Activated CD4-positive, CD25-positive, alpha-beta regulatory T cell treated with anti-CD3 and anti-CD28 coated beads, Interleukin-2, amount 50 U/mL, for 16 hours (primary cell): Measurements from ENCODE around the gene LCAT.
"Not testable (repeated sequence)": the region's sequence is repeated elsewhere in the genome, so short reads cannot be mapped to it uniquely, and the experiment has no call there.

Experiments
- DNase-seq: peaks from one replicate; pipeline ENCODE4 v3.0.0-alpha.2; 2020; ENCODE audit warnings: low read depth, low spot score

The LCAT gene, protein sequence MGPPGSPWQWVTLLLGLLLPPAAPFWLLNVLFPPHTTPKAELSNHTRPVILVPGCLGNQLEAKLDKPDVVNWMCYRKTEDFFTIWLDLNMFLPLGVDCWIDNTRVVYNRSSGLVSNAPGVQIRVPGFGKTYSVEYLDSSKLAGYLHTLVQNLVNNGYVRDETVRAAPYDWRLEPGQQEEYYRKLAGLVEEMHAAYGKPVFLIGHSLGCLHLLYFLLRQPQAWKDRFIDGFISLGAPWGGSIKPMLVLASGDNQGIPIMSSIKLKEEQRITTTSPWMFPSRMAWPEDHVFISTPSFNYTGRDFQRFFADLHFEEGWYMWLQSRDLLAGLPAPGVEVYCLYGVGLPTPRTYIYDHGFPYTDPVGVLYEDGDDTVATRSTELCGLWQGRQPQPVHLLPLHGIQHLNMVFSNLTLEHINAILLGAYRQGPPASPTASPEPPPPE

DNA sequence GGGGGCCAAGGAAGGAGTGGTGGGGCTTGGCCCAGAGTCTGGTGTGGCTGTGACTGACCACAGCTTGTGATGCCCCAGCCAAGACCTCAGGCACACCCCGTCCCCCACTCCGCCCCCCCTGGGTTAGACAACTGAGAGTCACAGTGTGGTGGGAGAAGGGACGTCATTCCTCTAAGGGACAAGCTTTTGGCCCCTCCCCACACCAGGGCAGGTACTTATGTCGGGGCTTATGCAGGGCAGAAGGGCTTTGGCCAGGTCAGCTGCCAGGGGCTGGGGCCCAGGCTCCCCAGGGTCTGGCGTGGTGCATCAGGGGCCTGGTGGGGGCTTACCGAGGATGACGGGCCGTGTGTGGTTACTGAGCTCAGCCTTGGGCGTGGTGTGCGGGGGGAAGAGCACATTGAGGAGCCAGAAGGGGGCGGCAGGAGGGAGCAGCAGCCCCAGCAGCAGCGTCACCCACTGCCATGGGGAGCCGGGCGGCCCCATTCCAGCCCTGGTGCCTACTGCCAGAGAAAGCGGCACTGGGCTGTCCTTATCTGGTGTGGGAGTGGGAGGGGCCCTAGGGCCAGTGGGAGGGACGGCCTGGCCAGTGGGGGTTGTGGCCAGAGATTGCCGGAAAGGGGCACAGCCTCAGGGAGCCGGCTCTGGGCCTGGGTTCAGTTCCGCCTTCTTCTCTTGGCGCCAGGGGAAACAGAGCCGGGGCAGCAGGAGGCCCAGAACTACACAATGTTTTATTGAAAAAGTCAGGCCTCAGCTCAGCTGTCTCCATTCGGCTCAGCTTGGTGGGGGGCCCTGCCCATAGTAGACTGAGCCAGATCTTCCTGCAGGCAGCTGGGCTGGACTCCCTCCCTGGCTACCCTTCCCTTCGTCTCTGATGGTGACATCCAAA is at the start of gene LCAT:
TSS of gene LCAT (minus strand) at position 502 of the 886 bp plus-strand sequence. CDS start at position 483, 19 bp downstream.
- no peak for DNase-seq

DNA sequence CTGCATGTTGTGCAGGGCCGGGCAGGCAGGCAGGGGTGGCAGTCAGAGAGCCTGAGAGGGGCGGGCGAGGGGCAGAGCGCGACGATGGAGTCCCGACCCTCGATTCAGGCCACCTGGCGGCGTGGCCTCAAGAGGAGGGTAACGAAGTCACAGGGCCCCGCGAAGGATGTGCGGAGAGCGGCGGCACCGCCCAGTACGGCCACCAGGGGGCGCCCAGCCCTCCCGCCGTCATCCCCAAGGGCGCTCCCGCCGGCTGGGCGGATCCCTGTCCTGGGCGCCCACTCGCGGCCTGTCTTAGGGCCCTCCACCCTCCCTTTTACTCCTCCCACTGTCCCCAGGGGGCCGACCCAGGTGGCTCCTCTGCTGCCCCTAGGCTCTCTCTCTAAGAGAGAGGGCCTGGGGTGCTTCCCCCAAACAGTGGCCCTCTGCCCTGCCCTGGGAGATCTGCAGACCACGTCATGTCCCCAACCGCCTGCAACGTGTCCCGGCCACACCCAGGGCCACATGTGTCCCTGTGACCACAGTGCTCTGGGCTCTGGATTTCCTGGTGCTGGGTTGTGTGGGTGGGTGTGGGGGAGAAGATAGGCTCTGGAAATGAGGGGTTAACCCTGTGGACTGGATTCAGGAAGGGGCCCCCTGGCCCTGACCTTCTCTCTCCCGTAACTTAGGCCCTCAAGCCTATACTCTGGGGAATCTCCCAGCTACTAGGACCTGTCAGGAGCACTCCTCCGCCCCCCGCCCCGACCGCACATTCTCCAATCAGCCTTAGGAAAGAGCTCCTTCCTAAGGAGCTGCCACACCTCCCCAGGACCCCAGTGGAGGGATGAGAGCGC is 49.5 kb upstream of the LCAT start:
- peak; percentile 61 for DNase-seq

DNA sequence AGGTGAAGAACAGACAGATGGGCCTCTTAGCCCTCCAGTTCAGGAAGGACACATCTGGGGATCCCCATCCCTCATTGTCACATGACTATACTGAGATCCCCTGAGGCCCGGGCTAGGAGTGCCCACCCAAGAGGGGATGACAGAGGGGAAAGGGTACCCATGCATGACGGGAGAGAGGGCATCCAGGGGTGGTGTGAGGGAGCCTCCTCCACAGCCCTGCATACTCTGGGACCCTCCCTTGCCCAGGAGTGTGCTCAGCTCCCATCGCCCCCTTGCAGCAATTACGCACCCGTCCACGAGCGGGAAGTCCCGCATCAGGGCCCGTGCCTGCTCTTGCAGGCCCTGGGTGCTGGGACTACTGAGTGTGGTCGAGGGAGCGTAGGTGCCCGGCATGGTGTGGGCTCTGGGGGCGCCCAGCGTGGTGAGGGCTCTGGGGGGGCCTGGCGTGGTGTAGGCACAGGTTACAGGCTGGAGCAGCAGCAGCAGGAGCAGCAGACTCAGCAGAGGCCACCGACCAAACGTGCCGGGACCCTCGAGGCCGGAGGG is 48.8 kb upstream of the LCAT start:
- no peak for DNase-seq

DNA sequence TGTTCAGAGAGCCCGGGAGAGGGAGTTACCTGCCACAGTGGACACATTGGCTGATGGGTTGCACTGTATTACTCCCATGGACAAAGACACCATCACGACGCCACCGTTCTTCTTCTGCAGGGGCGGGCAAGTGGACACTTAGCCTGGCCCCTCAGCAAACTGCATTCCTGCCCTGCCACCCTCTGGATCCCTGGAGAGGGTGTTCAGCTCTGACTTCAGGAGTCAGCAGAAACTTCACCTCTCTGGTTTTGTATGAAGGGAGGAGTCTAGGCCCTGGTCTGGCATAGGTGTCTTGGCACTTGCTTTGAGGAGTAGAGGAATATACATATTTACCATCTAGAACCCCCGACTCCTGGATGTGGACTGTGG is 46.1 kb upstream of the LCAT start:
- DNase-seq = no peak

DNA sequence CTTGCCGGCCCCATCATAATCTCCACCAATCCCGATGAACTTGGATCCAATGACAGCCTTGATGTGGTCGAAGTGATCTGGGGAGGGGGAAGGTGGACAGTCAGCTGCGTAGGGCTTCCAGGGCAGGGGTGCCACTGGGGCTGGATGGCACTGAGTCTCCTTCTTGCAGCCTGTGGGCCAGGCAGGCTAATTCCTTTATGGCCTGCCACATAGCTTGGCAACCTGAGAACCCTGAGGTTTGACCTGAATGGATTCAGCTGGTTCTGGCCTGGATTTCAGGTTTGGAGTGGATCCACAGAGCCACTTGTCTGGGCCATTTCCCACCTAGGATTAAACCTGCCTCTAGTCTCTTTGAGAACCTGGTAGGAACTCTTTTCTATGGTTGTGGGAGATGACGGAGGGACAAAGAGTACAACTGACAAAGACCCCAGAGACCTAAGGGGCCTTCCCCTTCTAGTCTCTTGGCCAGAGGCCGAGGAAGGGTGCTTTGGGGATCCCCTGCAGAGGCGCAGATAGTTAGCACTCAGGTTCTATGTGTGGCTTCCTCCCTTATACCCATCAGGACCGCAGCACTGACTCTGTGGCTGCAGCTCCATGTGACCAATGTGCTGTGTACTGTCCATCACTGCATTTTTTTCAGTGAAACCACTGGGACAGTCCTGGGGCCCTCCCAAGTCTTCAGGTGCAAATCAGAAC is 45.5 kb upstream of the LCAT start:
- no peak for DNase-seq

DNA sequence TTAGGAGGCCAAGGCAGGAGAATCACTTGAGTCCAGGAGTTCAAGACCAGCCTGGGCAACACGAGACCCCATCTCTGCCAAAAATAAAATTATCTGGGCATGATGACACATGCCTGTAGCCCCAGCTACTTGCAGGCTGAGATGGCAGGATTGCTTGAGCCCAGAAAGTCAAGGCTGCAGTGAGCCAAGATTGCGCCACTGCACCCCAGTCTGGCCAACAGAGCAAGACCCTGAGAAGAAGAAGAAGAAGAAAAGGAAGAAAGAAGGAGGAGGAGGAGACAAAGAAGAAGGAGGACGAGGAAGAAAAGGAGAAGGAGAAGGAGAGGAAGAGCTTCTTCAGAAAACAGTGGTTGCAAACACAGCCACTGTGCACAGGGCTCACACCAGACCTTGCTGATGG is 44.8 kb upstream of the LCAT start:
- no peak for DNase-seq

DNA sequence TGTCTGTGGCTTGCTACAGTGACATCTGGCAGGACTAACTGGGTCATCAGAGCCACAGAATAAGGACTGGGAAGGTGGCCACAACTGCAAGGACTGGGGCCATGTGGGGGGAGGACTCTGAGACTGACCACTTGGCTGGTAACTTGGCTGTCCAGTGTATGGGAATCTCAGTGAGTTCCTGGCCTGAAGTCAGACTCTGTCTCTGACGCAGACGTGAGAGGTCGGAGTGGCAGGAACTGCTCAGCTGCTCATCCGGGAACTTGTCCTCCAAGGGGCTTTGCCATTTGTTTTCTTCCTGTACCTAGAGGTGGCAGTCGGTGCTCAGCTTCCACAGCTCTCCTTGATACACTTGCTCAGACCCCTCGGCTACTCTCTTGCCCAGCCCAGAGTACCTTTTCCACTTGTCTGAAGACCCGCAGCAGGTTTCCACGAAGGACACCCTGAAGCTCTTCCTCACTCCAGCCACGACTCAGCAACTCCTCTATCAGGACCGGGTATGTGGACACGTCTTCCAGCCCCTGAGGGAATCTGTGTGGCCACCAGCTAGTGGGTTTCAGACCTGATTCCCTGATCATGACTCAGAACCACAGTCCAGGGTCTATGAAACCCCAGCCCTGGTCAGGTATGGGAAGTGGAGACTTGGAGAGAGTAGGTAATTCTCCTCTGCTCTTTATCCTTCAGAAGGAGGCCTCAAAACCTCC is 43.7 kb upstream of the LCAT start:
- no peak for DNase-seq

DNA sequence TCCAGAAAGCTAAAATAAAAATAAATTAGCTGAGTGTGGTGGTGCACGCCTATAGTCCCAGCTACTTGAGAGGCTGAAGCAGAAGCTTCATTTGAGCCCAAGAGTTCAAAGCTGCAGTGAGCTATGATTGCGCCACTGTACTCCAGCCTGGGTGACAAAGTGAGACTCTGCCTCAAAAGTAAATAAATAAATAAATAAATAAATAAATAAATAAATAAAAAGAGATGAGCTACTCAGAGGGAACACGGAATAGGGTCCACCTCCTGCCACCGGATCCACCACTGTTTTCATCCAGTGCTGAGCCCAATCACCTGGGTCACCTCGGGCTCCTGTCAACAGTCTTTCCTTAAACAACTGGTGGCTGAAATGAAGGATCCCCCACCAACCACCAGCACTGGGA is 43.0 kb upstream of the LCAT start:
- no peak for DNase-seq

DNA sequence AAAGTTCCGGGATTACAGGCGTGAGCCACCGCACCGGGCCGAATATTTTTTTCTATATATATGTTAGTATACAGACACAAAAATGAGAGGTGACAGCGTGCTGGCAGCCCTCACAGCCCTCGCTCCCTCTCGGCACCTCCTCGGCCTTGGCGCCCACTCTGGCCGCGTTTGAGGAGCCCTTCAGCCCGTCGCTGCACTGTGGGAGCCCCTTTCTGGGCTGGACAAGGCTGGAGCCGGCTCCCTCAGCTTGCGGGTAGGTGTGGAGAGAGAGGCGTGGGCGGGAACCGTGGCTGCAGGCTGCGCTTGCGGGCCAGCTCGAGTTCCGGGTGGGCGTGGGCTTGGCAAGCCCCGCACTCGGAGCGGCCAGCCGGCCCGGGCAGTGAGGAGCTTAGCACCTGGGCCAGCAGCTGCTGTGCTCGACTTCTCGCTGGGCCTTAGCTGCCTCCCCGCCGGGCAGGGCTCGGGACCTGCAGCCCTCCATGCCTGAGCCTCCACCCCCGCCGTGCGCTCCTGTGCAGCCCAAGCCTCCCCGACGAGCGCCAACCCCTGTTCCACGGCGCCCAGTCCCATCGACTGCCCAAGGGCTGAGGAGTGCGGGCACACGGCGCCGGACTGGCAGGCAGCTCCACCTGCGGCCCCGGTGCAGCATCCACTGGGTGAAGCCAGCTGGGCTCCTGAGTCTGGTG is 38.2 kb upstream of the LCAT start:
- no peak for DNase-seq

DNA sequence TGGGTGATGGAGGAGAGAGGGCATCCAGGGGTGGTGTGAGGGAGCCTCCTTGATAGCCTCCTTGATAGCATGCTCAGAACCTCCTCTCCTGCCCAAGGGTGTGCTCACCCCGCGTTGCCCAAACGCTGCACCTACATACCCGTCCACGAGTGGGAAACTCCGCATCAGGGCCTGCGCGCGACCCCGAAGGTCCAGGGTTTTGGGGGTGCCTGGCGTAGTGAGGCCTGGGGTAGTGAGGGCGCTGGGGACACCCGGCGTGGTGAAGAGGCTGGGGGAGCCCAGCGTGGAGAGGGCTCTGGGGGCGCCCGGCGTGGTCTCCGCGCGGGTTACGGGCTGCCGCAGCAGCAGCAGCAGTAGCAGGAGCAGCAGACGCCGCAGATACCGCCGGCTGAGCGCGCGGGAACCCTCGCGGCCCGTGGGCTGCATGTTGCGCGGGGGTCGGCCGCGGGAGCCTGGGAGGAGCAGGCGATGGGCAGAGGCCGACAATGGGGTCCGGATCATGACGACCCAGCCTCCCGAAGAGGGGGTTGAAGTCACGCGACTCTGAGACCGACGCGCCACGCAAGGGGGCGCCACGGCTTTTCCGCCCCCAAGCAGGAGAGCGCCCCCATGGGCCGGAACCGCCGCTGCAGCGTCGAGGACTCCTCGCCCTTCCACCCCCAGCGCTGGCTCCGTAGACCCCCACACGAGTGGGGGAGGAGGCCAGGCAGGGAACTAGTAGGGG is 36.2 kb upstream of the LCAT start, which contains the start of gene DPEP3:
TSS of gene DPEP3 (minus strand) at position 545 of the 724 bp plus-strand sequence. CDS start at position 426, 119 bp downstream.
- no peak for DNase-seq

DNA sequence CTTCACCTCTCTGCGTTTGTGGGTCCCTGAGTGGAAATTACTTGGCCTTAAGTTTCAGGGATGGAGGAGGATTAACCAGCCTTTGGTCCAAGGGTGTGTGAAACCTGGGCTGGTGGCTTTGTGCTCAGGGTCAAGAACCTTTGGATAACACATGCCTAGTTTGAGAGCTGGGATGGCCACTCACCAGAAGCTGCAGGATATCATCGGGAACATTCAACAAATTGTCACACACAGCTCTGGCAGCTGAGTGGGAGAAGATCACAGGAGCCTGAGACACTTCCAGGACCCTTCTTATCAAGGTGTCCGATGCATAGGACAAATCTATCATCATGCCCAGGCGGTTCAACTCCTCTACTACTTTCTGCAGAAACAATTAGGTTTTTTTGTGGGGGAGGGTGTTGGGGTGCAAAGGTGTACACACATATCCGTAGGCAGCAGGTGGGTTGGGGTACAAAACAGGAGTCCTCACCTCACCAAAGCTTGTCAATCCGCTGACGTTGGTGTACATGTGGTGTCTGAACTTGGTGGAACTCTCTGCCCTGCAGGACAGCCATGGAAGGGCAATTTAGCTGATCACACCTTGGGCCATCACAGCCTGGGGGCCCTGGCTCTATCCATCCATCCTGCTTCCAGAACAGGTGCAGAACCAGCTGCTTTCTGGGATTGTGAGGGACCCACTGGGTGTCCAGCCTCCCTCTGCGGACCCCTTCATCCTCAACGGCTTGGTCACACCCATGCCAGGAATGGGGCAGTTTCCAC is 33.7 kb upstream of the LCAT start:
- no peak for DNase-seq

DNA sequence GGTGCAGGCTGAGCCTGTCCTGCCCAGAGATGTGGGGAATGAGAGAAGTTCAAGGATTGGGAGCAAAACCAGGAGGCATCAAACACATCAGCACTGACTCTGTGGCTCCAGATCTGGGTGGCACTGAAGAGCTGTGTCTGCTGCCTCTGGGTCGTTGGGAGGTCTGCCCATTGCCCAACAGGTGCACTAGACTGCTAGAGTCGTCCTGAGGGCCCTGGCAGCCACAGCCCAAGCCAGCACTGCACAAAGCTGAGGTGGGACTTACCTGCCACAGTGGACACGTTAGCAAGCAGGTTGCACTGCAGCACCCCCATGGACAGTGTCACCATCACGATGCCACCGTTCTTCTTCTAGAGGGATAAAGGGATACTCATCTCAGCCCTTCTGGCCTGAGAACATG is 33.1 kb upstream of the LCAT start:
- no peak for DNase-seq

DNA sequence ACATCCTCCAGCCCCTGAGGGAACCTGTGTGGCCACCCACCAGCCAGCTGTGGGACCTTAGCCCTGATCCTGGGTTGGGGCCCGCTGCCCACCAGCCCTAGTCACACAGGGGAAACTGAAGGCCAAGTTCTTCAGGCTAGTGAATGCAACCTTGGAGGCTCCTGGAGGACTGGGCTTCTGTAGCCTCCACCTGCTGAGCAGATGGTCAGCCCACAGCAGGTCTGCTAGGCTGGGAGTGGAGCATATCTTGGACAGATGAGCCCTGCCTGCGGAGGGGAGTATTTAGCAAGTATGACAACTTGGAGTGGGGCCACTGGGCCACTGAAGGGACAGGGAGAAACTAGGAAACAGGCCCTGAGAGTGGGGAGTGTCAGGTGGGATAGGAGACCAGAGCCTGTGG is 32.3 kb upstream of the LCAT start:
- no peak for DNase-seq

DNA sequence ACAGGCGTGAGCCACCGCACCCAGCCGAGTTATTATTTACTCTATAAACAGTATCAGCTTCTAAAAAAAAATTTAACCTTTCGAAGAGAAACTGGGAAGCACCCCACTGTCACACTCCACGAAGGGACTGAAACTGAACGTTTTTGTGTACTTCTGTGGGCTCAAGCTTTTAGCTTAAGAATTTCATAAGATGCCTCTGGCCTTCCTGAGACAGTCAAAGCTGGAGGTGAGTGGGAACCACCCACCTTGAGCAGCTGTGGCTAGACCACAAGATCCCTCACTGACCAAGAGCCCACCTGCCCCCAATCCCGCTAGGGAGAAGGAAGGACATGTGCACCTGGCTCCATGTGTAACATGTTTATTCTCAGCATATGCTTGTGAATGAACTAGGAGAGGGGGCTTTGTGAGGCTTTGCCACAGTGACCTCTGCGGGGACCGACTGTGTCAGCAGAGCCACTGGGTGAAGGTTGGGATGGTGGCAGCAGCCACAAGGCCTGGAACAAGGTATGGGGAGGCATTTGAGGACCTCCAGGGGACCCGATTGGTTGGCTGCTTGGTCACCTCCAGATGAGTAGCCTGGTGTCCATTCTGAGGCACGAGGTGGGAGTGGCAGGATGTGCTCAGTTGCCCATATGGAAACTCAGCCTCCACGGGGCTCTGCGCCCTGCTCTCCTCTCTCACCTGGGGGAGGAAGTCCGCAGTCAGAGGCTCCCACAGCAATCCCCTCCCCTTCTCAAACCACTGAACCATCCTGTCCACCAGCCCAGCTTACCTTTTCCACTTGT is 31.6 kb upstream of the LCAT start:
- no peak for DNase-seq

DNA sequence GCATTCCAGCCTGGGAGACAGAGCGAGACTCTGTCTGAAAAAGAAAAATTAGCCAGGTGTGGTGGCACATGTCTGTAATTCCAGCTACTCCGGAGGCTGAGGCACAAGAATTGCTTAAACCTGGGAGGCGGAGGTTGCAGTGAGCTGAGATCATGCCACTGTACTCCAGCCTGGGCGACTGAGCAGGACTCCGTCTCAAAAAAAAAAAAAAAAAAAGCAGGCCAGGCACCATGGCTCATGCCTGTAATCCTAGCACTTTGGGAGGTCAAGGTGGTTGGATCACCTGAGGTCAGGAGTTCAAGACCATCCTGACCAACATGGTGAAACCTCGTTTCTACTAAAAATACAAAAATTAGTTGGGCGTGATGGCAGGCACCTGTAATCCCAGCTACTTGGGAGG is 28.4 kb upstream of the LCAT start:
- not testable (repeated sequence) for DNase-seq

DNA sequence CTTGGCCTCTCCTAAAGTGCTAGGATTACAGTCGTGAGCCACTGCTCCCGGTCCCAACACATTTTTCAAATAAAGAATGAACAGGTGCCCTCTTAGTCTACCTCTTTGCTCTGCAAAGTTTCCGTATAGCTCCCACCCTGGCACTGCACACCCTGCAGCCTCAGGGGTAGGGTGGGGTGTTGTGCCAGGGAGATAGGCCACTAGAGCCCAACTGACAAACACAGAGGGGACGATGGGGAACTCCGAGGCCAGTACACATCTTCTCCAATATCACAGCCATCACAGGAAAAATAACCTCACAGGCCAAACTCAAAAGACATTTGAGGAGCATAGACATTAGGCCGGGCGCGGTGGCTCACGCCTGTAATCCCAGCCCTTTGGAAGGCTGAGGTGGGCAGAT is 27.2 kb upstream of the LCAT start:
- no peak for DNase-seq

DNA sequence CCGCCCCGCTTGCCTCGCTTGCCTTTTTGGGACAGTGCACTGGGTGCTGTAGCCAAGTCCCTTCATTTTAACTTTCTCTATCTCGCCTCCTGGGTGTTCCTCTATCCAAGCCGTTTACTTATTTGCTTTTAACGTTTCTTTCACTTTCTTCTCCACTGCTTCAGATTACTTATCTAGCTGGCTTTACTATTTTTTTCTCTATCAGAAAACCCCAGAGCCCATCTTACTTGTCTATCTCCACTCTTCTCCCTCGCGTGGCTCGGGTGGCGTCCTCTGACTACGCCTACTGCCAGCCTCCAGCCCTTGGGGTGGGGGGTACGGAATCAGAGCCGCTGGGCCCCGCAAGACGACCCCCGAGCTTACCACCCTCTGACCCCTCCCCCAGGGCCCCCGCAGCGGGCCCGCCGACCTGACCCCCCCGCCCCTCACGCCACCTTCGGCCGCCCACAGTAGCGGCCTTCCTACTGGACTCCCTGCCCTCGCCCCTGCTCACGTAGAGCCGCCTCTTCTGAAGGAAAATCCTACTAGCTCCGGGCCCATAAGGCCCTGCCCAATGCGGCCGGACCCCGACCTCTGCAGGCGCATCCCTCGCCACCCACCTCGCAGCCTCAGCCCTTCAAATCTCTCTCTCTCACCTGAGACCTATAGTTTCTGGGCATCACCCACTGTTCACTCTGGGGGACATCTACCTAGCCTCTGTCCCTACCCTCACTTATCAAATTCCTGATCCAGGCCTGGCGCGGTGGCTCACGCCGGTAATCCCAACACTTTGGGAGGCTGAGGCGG is 25.5 kb upstream of the LCAT start:
- DNase-seq = no peak
